ENCODE data around the gene SND1.

Gene SND1

GRCh38 chr7:127802845-127803244, 150.9 kb downstream of the SND1 start:
- no peak for DNase-seq (ENCODE audit: low spot score)

- no peak for DNase-seq (ENCODE audit: low spot score)
Observed at GRCh38 chr7:127803626-127804025, 151.6 kb downstream of the SND1 start.

- DNase-seq (ENCODE audit: low spot score): no peak
Observed at GRCh38 chr7:127807340-127807739, 155.3 kb downstream of the SND1 start.

GRCh38 chr7:127807829-127808228, 155.8 kb downstream of the SND1 start:
- no peak for DNase-seq (ENCODE audit: low spot score)

- no peak for DNase-seq (ENCODE audit: low spot score)
Observed at GRCh38 chr7:127809261-127809702, 157.3 kb downstream of the SND1 start.

GRCh38 chr7:127810113-127810512, 158.1 kb downstream of the SND1 start:
- no peak for DNase-seq (ENCODE audit: low spot score)

GRCh38 chr7:127810696-127811660, 159.0 kb downstream of the SND1 start:
- no peak for DNase-seq (ENCODE audit: low spot score)

- DNase-seq (ENCODE audit: low spot score): no peak
Observed at GRCh38 chr7:127812540-127812939, 160.5 kb downstream of the SND1 start.

GRCh38 chr7:127813991-127814541, 162.1 kb downstream of the SND1 start:
- DNase-seq (ENCODE audit: low spot score): no peak

GRCh38 chr7:127815631-127816145, 163.7 kb downstream of the SND1 start:
- DNase-seq (ENCODE audit: low spot score): no peak

GRCh38 chr7:127816354-127817190, 164.6 kb downstream of the SND1 start:
- no peak for DNase-seq (ENCODE audit: low spot score)

GRCh38 chr7:127817466-127817865, 165.5 kb downstream of the SND1 start:
- DNase-seq (ENCODE audit: low spot score): no peak

GRCh38 chr7:127818306-127818705, 166.3 kb downstream of the SND1 start:
- no peak for DNase-seq (ENCODE audit: low spot score)

- DNase-seq (ENCODE audit: low spot score): peak; percentile 31
Observed at GRCh38 chr7:127819975-127820731, 168.2 kb downstream of the SND1 start.

GRCh38 chr7:127820732-127821085, 168.7 kb downstream of the SND1 start:
- no peak for DNase-seq (ENCODE audit: low spot score)

GRCh38 chr7:127821146-127821545, 169.2 kb downstream of the SND1 start:
- DNase-seq (ENCODE audit: low spot score): no peak

- DNase-seq (ENCODE audit: low spot score): no peak
Observed at GRCh38 chr7:127822822-127823508, 171.0 kb downstream of the SND1 start.

GRCh38 chr7:127824682-127825081, 172.7 kb downstream of the SND1 start:
- no peak for DNase-seq (ENCODE audit: low spot score)

GRCh38 chr7:127828843-127829500, 177.0 kb downstream of the SND1 start:
- no peak for DNase-seq (ENCODE audit: low spot score)
